H9 (cell line): ENCODE results near the gene ARHGAP10. TPM values are rescaled to one million over a fixed set of nuclear protein-coding genes. Genes with fewer than 3 reads are reported as not detected.

ENCODE experiments used
- DNase-seq: peaks from one replicate; pipeline ENCODE4 v3.0.0-alpha.2; 2017
- H2AFZ ChIP-seq: one replicate; pipeline ENCODE4 v1.6.1; 2013; ENCODE audit warnings: mild to moderate bottlenecking, low read length, control low read depth, moderate library complexity
- H2AK5ac ChIP-seq: 2 replicates; pipeline ENCODE4 v1.6.1; 2013; ENCODE audit warnings: low read length, control low read depth, mixed read lengths; ENCODE audit not compliant: insufficient read length
- H2BK120ac ChIP-seq: one replicate; pipeline ENCODE4 v1.6.1; 2013; ENCODE audit warnings: low read depth, mild to moderate bottlenecking, low read length, control low read depth, inconsistent platforms; ENCODE audit not compliant: poor library complexity, severe bottlenecking
- H2BK12ac ChIP-seq: 2 replicates; pipeline ENCODE4 v1.6.1; 2013; ENCODE audit warnings: low read length, control low read depth, mixed read lengths, low read depth; ENCODE audit not compliant: insufficient read length
- H2BK15ac ChIP-seq: 2 replicates; pipeline ENCODE4 v1.6.1; 2013; ENCODE audit warnings: low read depth, low read length, control low read depth
- H2BK20ac ChIP-seq: one replicate; pipeline ENCODE4 v1.6.1; 2013; ENCODE audit warnings: low read depth, mild to moderate bottlenecking, low read length, control low read depth, inconsistent platforms; ENCODE audit not compliant: poor library complexity, severe bottlenecking
- H2BK5ac ChIP-seq: 2 replicates; pipeline ENCODE4 v1.6.1; 2013; ENCODE audit warnings: low read length, control low read depth, mixed read lengths; ENCODE audit not compliant: insufficient read length
- H3K14ac ChIP-seq: 2 replicates; pipeline ENCODE4 v1.6.1; 2013; ENCODE audit warnings: low read length, control low read depth; ENCODE audit not compliant: insufficient read depth
- H3K18ac ChIP-seq: 2 replicates; pipeline ENCODE4 v1.6.1; 2013; ENCODE audit warnings: low read depth, mild to moderate bottlenecking, mixed read lengths, low read length, control low read depth; ENCODE audit not compliant: insufficient read length
- H3K23ac ChIP-seq: 2 replicates; pipeline ENCODE4 v1.6.1; 2013; ENCODE audit warnings: low read length, control low read depth, mixed read lengths, low read depth; ENCODE audit not compliant: insufficient read length
- H3K23me2 ChIP-seq: 2 replicates; pipeline ENCODE4 v1.6.1; 2013; ENCODE audit warnings: low read depth, mild to moderate bottlenecking, mixed read lengths, low read length, control low read depth; ENCODE audit not compliant: insufficient read length, poor library complexity, severe bottlenecking
- H3K27ac ChIP-seq: 2 replicates; pipeline ENCODE4 v1.5.1; 2013; ENCODE audit warnings: low read length, control low read depth, mixed read lengths, low read depth; ENCODE audit not compliant: insufficient read length
- H3K27me3 ChIP-seq: 2 replicates; pipeline ENCODE4 v1.6.1; 2013; ENCODE audit warnings: low read length, control low read depth, inconsistent platforms; ENCODE audit not compliant: insufficient read depth
- H3K4ac ChIP-seq: 2 replicates; pipeline ENCODE4 v1.6.1; 2013; ENCODE audit warnings: low read depth, mild to moderate bottlenecking, control low read depth, inconsistent platforms, low read length, moderate library complexity
- H3K4me1 ChIP-seq: 2 replicates; pipeline ENCODE4 v1.6.1; 2013; ENCODE audit warnings: low read length, control low read depth, inconsistent platforms; ENCODE audit not compliant: insufficient read depth
- H3K4me2 ChIP-seq: 2 replicates; pipeline ENCODE4 v1.6.1; 2013; ENCODE audit warnings: low read length, control low read depth, mixed read lengths; ENCODE audit not compliant: insufficient read length, insufficient read depth
- H3K56ac ChIP-seq: 2 replicates; pipeline ENCODE4 v1.6.1; 2013; ENCODE audit warnings: low read depth, mild to moderate bottlenecking, mixed read lengths, low read length, control low read depth; ENCODE audit not compliant: insufficient read length
- H3K79me1 ChIP-seq: 2 replicates; pipeline ENCODE4 v1.6.1; 2013; ENCODE audit warnings: low read depth, mild to moderate bottlenecking, moderate library complexity, low read length, control low read depth, inconsistent platforms; ENCODE audit not compliant: insufficient read depth, poor library complexity, severe bottlenecking
- H3K79me2 ChIP-seq: 2 replicates; pipeline ENCODE4 v1.6.1; 2013; ENCODE audit warnings: low read length, control low read depth, inconsistent platforms; ENCODE audit not compliant: insufficient read depth
- H3K9ac ChIP-seq: 2 replicates; pipeline ENCODE4 v1.6.1; 2013; ENCODE audit warnings: low read length, control low read depth, mixed read lengths; ENCODE audit not compliant: insufficient read length; ENCODE audit errors: extremely low read depth
- H3K9me3 ChIP-seq: one replicate; pipeline ENCODE4 v1.6.1; 2013; ENCODE audit warnings: low read depth, low read length, inconsistent platforms; ENCODE audit not compliant: control insufficient read depth
- H3T11ph ChIP-seq: one replicate; pipeline ENCODE4 v1.6.1; 2013; ENCODE audit warnings: mild to moderate bottlenecking, low read length, control low read depth, inconsistent platforms
- H4K20me1 ChIP-seq: one replicate; pipeline ENCODE4 v1.6.1; 2013; ENCODE audit not compliant: control insufficient read depth, insufficient read length, insufficient read depth
- H4K5ac ChIP-seq: 2 replicates; pipeline ENCODE4 v1.6.1; 2013; ENCODE audit warnings: low read depth, mild to moderate bottlenecking, mixed read lengths, low read length, control low read depth; ENCODE audit not compliant: insufficient read length
- H4K8ac ChIP-seq: replicated peaks from 2 replicates; pipeline ENCODE4 v1.6.1; 2013; ENCODE audit warnings: low read length, control low read depth, mixed read lengths, low read depth; ENCODE audit not compliant: insufficient read length
- H4K91ac ChIP-seq: 2 replicates; pipeline ENCODE4 v1.6.1; 2013; ENCODE audit warnings: low read depth, mild to moderate bottlenecking, moderate library complexity, mixed read lengths, low read length, control low read depth; ENCODE audit not compliant: insufficient read length
- H3K27ac Mint-ChIP-seq, 3 experiments: 2 replicates in 2 of 3; 3 replicates in 1 of 3; pipeline ENCODE4 v1.8.0; 2020 to 2021; ENCODE audit warnings: mixed read lengths in 3 of 3, mild to moderate bottlenecking in 1 of 3, moderate library complexity in 1 of 3
- H3K27me3 Mint-ChIP-seq: 2 replicates; pipeline ENCODE4 v1.8.0; 2021; ENCODE audit warnings: low read depth, mild to moderate bottlenecking, moderate library complexity, mixed read lengths
- H3K36me3 Mint-ChIP-seq, 3 experiments: 2 replicates in 2 of 3; 3 replicates in 1 of 3; pipeline ENCODE4 v1.8.0; 2020 to 2021; ENCODE audit warnings: low read depth in 3 of 3, mixed read lengths in 3 of 3; ENCODE audit not compliant: insufficient read depth in 1 of 3
- H3K4me1 Mint-ChIP-seq, 2 experiments: 2 replicates each; pipeline ENCODE4 v1.8.0; 2020; ENCODE audit warnings: mixed read lengths in 2 of 2
- H3K4me3 Mint-ChIP-seq, 2 experiments: 2 replicates in 1 of 2; 3 replicates in 1 of 2; pipeline ENCODE4 v1.8.0; 2020 to 2021; ENCODE audit warnings: mild to moderate bottlenecking in 2 of 2, mixed read lengths in 2 of 2, moderate library complexity in 1 of 2
- H3K9me3 Mint-ChIP-seq, 2 experiments: 2 replicates in 1 of 2; 3 replicates in 1 of 2; pipeline ENCODE4 v1.8.0; 2020; ENCODE audit warnings: mild to moderate bottlenecking in 2 of 2, mixed read lengths in 2 of 2, moderate library complexity in 1 of 2
- WGBS: extraction: QIAGEN DNeasy Blood & Tissue Kit; methylation state at CpG from one replicate; pipeline ENCODE4 v1.1.7; 2013; ENCODE audit warnings: missing lambda C conversion rate, low lambda C conversion rate, mixed read lengths; ENCODE audit not compliant: insufficient read length; ENCODE audit errors: extremely low coverage; 5-methylcytosine and 5-hydroxymethylcytosine counted together
- total RNA-seq: library from RNA; stranded (reverse); gene quantifications from 2 replicates; pipeline ENCODE4 v1.2.1, GENCODE V29; 2021
- TF ChIP-seq, protein P1 (sequence below): fragments of 200-600 bp; sonication (generic); conservative IDR thresholded peaks from 3 replicates; pipeline ENCODE4 v1.8.0; 2021; ENCODE audit warnings: antibody characterized with exemption, mild to moderate bottlenecking

The ARHGAP10 gene
- total RNA-seq, 1 experiment from 2014 or later = 7.8 TPM

DNA sequence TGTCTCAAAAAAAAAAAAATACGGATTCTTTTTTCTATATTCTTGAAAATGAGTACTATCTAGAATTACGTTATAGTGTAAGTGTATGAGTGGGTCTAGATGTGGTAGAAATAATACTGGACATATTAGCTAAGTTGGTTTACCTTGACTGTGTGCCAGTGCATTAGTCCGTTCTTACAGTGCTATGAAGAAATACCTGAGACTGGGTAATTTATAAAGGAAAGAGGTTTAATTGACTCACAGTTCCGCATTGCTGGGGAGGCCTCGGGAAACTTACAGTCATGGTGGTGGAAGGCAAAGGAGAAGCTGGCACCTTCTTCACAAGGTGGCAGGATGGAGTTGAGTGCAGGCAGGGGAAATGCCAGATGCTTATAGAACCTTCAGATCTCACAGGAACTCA lies 92.4 kb downstream of the ARHGAP10 start:
- no peak overlapping the region for H2BK20ac ChIP-seq
- no peak overlapping the region for H4K8ac ChIP-seq
- H3K4me1 Mint-ChIP-seq = peaks cover 8 to 9% of the 10 kb centered on the region in 2 experiments
- H3K18ac ChIP-seq = no peak overlapping the region
- no peak overlapping the region for H3K23ac ChIP-seq
- no peaks in the 10 kb centered on the region for H3K79me1 ChIP-seq
- no peaks in the 10 kb centered on the region for H3K36me3 Mint-ChIP-seq
- no peaks in the 10 kb centered on the region for H3K79me2 ChIP-seq
- WGBS = 100% methylated on average over 1 of the region's 5 CpGs
- no peak overlapping the region for H2AK5ac ChIP-seq
- no peak overlapping the region for H3K4ac ChIP-seq
- no peaks in the 10 kb centered on the region for H3K9me3 Mint-ChIP-seq
- H2BK12ac ChIP-seq = no peak overlapping the region
- no peak overlapping the region for H3K4me3 Mint-ChIP-seq
- no peak for DNase-seq
- H3K56ac ChIP-seq = no peak overlapping the region
- H3K4me1 ChIP-seq = no peaks in the 10 kb centered on the region
- no peak overlapping the region for H3K27ac ChIP-seq
- no peak overlapping the region for H3K14ac ChIP-seq
- H3K9ac ChIP-seq = no peak overlapping the region
- H2BK15ac ChIP-seq = no peak overlapping the region
- H4K5ac ChIP-seq = no peak overlapping the region
- no peak overlapping the region for H2BK120ac ChIP-seq
- no peak overlapping the region for H3T11ph ChIP-seq
- no peaks in the 10 kb centered on the region for H3K27me3 Mint-ChIP-seq
- H3K27ac Mint-ChIP-seq = peak overlapping the region in 1 of 3 experiments; percentile 81; a peak in 1 of 7 replicates
- no peaks in the 10 kb centered on the region for H4K20me1 ChIP-seq
- H3K9me3 ChIP-seq = no peaks in the 10 kb centered on the region
- TF ChIP-seq, protein P1, sequence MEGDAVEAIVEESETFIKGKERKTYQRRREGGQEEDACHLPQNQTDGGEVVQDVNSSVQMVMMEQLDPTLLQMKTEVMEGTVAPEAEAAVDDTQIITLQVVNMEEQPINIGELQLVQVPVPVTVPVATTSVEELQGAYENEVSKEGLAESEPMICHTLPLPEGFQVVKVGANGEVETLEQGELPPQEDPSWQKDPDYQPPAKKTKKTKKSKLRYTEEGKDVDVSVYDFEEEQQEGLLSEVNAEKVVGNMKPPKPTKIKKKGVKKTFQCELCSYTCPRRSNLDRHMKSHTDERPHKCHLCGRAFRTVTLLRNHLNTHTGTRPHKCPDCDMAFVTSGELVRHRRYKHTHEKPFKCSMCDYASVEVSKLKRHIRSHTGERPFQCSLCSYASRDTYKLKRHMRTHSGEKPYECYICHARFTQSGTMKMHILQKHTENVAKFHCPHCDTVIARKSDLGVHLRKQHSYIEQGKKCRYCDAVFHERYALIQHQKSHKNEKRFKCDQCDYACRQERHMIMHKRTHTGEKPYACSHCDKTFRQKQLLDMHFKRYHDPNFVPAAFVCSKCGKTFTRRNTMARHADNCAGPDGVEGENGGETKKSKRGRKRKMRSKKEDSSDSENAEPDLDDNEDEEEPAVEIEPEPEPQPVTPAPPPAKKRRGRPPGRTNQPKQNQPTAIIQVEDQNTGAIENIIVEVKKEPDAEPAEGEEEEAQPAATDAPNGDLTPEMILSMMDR = no peak
- no peak overlapping the region for H2AFZ ChIP-seq
- no peak overlapping the region for H3K4me2 ChIP-seq
- H4K91ac ChIP-seq = no peak overlapping the region
- no peak overlapping the region for H2BK5ac ChIP-seq
- no peaks in the 10 kb centered on the region for H3K23me2 ChIP-seq
- H3K27me3 ChIP-seq = no peaks in the 10 kb centered on the region
